Endothelial cell of umbilical vein (primary cell): ENCODE data around the gene PTH1R. TPM values are rescaled to one million over a fixed set of nuclear protein-coding genes. Genes with fewer than 3 reads are reported as not detected.

Experiments used
- BruUV-seq: library from RNA; stranded (reverse); fragments of 400-500 nt; replicated peaks from 2 replicates; lab custom pipeline; 2021; lab: Mats Ljungman, UMichigan
- CTCF ChIA-PET: fragments of 300-600, 350-600 bp; sonication (Branson Sonifier 250); formaldehyde crosslinking; loops from one replicate; lab custom pipeline; 2021; ENCODE audit warnings: antibody characterized with exemption, inconsistent platforms; lab: Charles Lee
- POLR2A ChIA-PET: fragments of 300-600, 350-600 bp; sonication (Branson Sonifier 250); formaldehyde crosslinking; loops from one replicate; lab custom pipeline; 2021; ENCODE audit warnings: antibody characterized with exemption, inconsistent platforms; lab: Charles Lee
- DNase-seq: peaks from one replicate; pipeline ENCODE4 v3.0.0-alpha.2; 2011; ENCODE audit warnings: low read depth, low spot score
- FAIRE-seq: peaks from 2 replicates; lab custom pipeline; 2011; peaks lifted over from hg19 to GRCh38; lab: Jason Lieb, UNC
- H2AFZ ChIP-seq: 2 replicates; pipeline ENCODE4 v1.6.0; 2012; ENCODE audit warnings: low read depth, low read length, control low read depth, inconsistent platforms
- H3K27ac ChIP-seq: 2 replicates; pipeline ENCODE4 v1.5.1; 2011; ENCODE audit warnings: low read depth, mild to moderate bottlenecking, control low read depth, low read length, moderate library complexity; ENCODE audit not compliant: insufficient read depth
- H3K27me3 ChIP-seq, 2 experiments: 2 replicates each; pipeline versions ENCODE4 v1.6.0 to v1.6.1; 2011; ENCODE audit warnings: low read length in 2 of 2, mixed read lengths in 1 of 2; ENCODE audit not compliant: control insufficient read depth in 2 of 2, insufficient read depth in 2 of 2
- H3K36me3 ChIP-seq, 2 experiments: 2 replicates in 1 of 2; 3 replicates in 1 of 2; pipeline ENCODE4 v1.5.1; 2011; ENCODE audit warnings: low read length in 2 of 2, mild to moderate bottlenecking in 1 of 2, moderate library complexity in 1 of 2; ENCODE audit not compliant: control insufficient read depth in 2 of 2, insufficient read depth in 2 of 2; ENCODE audit errors: extremely low read depth in 1 of 2
- H3K4me1 ChIP-seq: 3 replicates; pipeline ENCODE4 v1.5.1; 2011; ENCODE audit warnings: mild to moderate bottlenecking, low read length; ENCODE audit not compliant: control insufficient read depth, insufficient read depth; ENCODE audit errors: extremely low read depth
- H3K4me2 ChIP-seq: 2 replicates; pipeline ENCODE4 v1.6.1; 2011; ENCODE audit warnings: low read length, control low read depth, mixed read lengths; ENCODE audit not compliant: insufficient read depth
- H3K4me3 ChIP-seq, 3 experiments: fragments of 200-600 bp in 1 of 3; sonication (generic), shearing (Covaris generic) in 1 of 3; replicated peaks in 1 of 3; 2 replicates each; pipeline ENCODE4 v1.5.1; 2011 to 2016; ENCODE audit warnings: control low read depth in 3 of 3, low read length in 3 of 3, mild to moderate bottlenecking in 2 of 3, inconsistent platforms in 1 of 3, low read depth in 1 of 3, moderate library complexity in 1 of 3; ENCODE audit not compliant: insufficient read depth in 1 of 3
- H3K79me2 ChIP-seq: 2 replicates; pipeline ENCODE4 v1.6.0; 2012; ENCODE audit warnings: low read length, inconsistent platforms; ENCODE audit not compliant: control insufficient read depth, insufficient read depth
- H3K9ac ChIP-seq: replicated peaks from 2 replicates; pipeline ENCODE3; 2011; ENCODE audit warnings: low read length, control low read depth; ENCODE audit not compliant: insufficient read depth; ENCODE audit errors: extremely low read depth
- H3K9me1 ChIP-seq: replicated peaks from 3 replicates; pipeline ENCODE4 v1.6.0; 2011; ENCODE audit warnings: mild to moderate bottlenecking, low read length; ENCODE audit not compliant: control insufficient read depth, insufficient read depth; ENCODE audit errors: extremely low read depth
- H3K9me3 ChIP-seq: replicated peaks from 2 replicates; pipeline ENCODE4 v1.5.1; 2012; ENCODE audit warnings: low read length, inconsistent platforms; ENCODE audit not compliant: control insufficient read depth, insufficient read depth
- H4K20me1 ChIP-seq: replicated peaks from 2 replicates; pipeline ENCODE3; 2011; ENCODE audit warnings: mild to moderate bottlenecking, low read length; ENCODE audit not compliant: control insufficient read depth, insufficient read depth; ENCODE audit errors: extremely low read depth
- CTCF ChIP-seq, 2 donors: IDR thresholded peaks; 1 replicate in 1 of 2; 2 replicates in 1 of 2; pipeline ENCODE4 v1.5.1; 2011; ENCODE audit warnings: low read length in 2 of 2, mild to moderate bottlenecking in 2 of 2, moderate library complexity in 2 of 2, control low read depth in 1 of 2, inconsistent platforms in 1 of 2, low read depth in 1 of 2; ENCODE audit not compliant: insufficient read depth in 1 of 2; ENCODE audit errors: extremely low read depth in 1 of 2
- EZH2 ChIP-seq: IDR thresholded peaks from 2 replicates; pipeline ENCODE4 v1.6.1; 2012; ENCODE audit warnings: borderline replicate concordance, low read depth, mild to moderate bottlenecking, moderate library complexity, low read length, inconsistent platforms; ENCODE audit not compliant: severe bottlenecking
- FOS ChIP-seq: IDR thresholded peaks from 2 replicates; pipeline ENCODE4 v1.6.1; 2011; ENCODE audit warnings: mild to moderate bottlenecking, low read length, moderate library complexity, borderline replicate concordance; ENCODE audit not compliant: insufficient read depth
- GATA2 ChIP-seq: IDR thresholded peaks from 2 replicates; pipeline ENCODE4 v1.7.0; 2011; ENCODE audit warnings: low read depth, mild to moderate bottlenecking, moderate library complexity, mixed read lengths, low read length; ENCODE audit not compliant: insufficient read length, insufficient read depth
- JUN ChIP-seq: IDR thresholded peaks from 2 replicates; pipeline ENCODE4 v1.6.1; 2011; ENCODE audit warnings: borderline replicate concordance, low read depth; ENCODE audit not compliant: insufficient read length, insufficient read depth
- MAX ChIP-seq: IDR thresholded peaks from 2 replicates; pipeline ENCODE4 v1.6.1; 2011; ENCODE audit not compliant: insufficient read depth, insufficient read length
- MYC ChIP-seq: IDR thresholded peaks from one replicate; pipeline ENCODE4 v1.6.1; 2011; ENCODE audit warnings: mild to moderate bottlenecking, low read depth, low read length
- POLR2A ChIP-seq: IDR thresholded peaks from 2 replicates; pipeline ENCODE4 v1.6.1; 2012; ENCODE audit warnings: low read depth, mild to moderate bottlenecking, control low read depth, low read length
- POLR2AphosphoS5 ChIP-seq: IDR thresholded peaks from 2 replicates; pipeline ENCODE4 v1.6.1; 2012; ENCODE audit warnings: low read depth, mild to moderate bottlenecking, control low read depth, low read length, moderate library complexity; ENCODE audit not compliant: insufficient read depth
- dilution Hi-C: fragments of 300-500 bp; cut with MboI; formaldehyde crosslinking; loops from one replicate; pipeline ENCODE4 v1.15.0; 2019; ENCODE audit warnings: low sequenced_read_pairs; ENCODE audit not compliant: extremely low pct_ligation_motif_present
- intact Hi-C: fragments of 100-400 bp; cut with micrococcal nuclease; formaldehyde crosslinking; loops from one replicate; pipeline ENCODE4 v1.10.0; 2022
- polyA plus RNA-seq, 4 experiments: library from polyadenylated mRNA; depleted of rRNA in 3 of 4; stranded (reverse) in 3 of 4; unstranded in 1 of 4; fragments of >200 nt; gene quantifications; 2 replicates each; pipeline versions ENCODE4 v1.2.1 to v1.2.3, GENCODE V29; 2011 to 2012; ENCODE audit warnings: missing spikeins in 1 of 4
- total RNA-seq: library from RNA; stranded (reverse); gene quantifications from 2 replicates; pipeline ENCODE4 v1.2.3, GENCODE V29; 2021

PTH1R gene
- total and polyA plus RNA-seq, 2 donors (not counting 3 experiments of a cell fraction or from before 2014, with no cell fraction given) = 0.08 to 0.46 TPM

GRCh38 chr3:46833346-46834300 lies 43.9 kb upstream of the PTH1R start:
- FAIRE-seq (no peak), DNase-seq (no peak)
- no peak overlapping the region for H3K27ac ChIP-seq
- H3K9ac ChIP-seq = no peak overlapping the region
- no peaks in the 10 kb centered on the region for H4K20me1 ChIP-seq
- H3K4me3 ChIP-seq = no peak overlapping the region
- intact Hi-C loops = no loop called here
- TF ChIP-seq POLR2A (no peak), CTCF (IDR thresholded peaks at IDR 0.05; ENCODE audit: extremely low read depth in 1 of 2, insufficient read depth in 1 of 2, low read depth in 1 of 2, low read length in 2 of 2) (no peak), MYC (no peak), FOS (no peak), JUN (no peak), EZH2 (no peak), GATA2 (no peak), POLR2AphosphoS5 (no peak), MAX (no peak)
- BruUV-seq = no TSS peak
- no peaks in the 10 kb centered on the region for H3K4me1 ChIP-seq
- H3K9me1 ChIP-seq = no peaks in the 10 kb centered on the region
- H3K4me2 ChIP-seq = no peak overlapping the region
- H2AFZ ChIP-seq = no peak overlapping the region
- ChIA-PET POLR2A (no interaction called here), CTCF (interaction anchor here (1.3 kb wide), 1 partner anchor 15 kb away, joined by 6 read pairs; no protein-coding TSS in a partner anchor)
- peaks cover 3% of the 10 kb centered on the region in 2 experiments for H3K27me3 ChIP-seq
- no peaks in the 10 kb centered on the region for H3K9me3 ChIP-seq
- dilution Hi-C loops = no loop called here
- no peaks in the 10 kb centered on the region for H3K36me3 ChIP-seq
- H3K79me2 ChIP-seq = no peaks in the 10 kb centered on the region
